KG1 (cell line): ENCODE results near the gene AGR2.
"Not testable (repeated sequence)": the region's sequence is repeated elsewhere in the genome, so short reads cannot be mapped to it uniquely, and the experiment has no call there.

ENCODE experiments used
- DNase-seq: peaks from one replicate; lab custom pipeline; 2025; lab: John Stamatoyannopoulos, UW

AGR2 gene

GRCh38 chr7:16804674-16805439, at the start of gene AGR2:
Gene AGR2, minus strand, starts transcription at chr7:16804999. Its CDS starts 3,203 bp downstream, at chr7:16801796.
- DNase-seq = no peak

- not testable (repeated sequence) for DNase-seq
Measured at GRCh38 chr7:16853189-16853588, 48.4 kb upstream of the AGR2 start.

GRCh38 chr7:16851829-16852228, 47.0 kb upstream of the AGR2 start:
- DNase-seq = peak; percentile 30

GRCh38 chr7:16850614-16851466, 46.0 kb upstream of the AGR2 start:
- no peak for DNase-seq

- no peak for DNase-seq
Measured at GRCh38 chr7:16849296-16850148, 44.7 kb upstream of the AGR2 start.

GRCh38 chr7:16847381-16847860, 42.6 kb upstream of the AGR2 start:
- no peak for DNase-seq

GRCh38 chr7:16846601-16847165, 41.9 kb upstream of the AGR2 start:
- no peak for DNase-seq

GRCh38 chr7:16845746-16846145, 40.9 kb upstream of the AGR2 start:
- no peak for DNase-seq

GRCh38 chr7:16841681-16842080, 36.9 kb upstream of the AGR2 start:
- no peak for DNase-seq

- DNase-seq = no peak
Measured at GRCh38 chr7:16840094-16840493, 35.3 kb upstream of the AGR2 start.

GRCh38 chr7:16839646-16840045, 34.8 kb upstream of the AGR2 start:
- no peak for DNase-seq

GRCh38 chr7:16838891-16839290, 34.1 kb upstream of the AGR2 start:
- no peak for DNase-seq

- DNase-seq = no peak
Measured at GRCh38 chr7:16838386-16838785, 33.6 kb upstream of the AGR2 start.

GRCh38 chr7:16836481-16836880, 31.7 kb upstream of the AGR2 start:
- no peak for DNase-seq

GRCh38 chr7:16833373-16833772, 28.6 kb upstream of the AGR2 start:
- DNase-seq = no peak

GRCh38 chr7:16826060-16826459, 21.3 kb upstream of the AGR2 start:
- no peak for DNase-seq

- DNase-seq = no peak
Measured at GRCh38 chr7:16822029-16822428, 17.2 kb upstream of the AGR2 start.

- DNase-seq = no peak
Measured at GRCh38 chr7:16818732-16819131, 13.9 kb upstream of the AGR2 start.

- DNase-seq = no peak
Measured at GRCh38 chr7:16817536-16817935, 12.7 kb upstream of the AGR2 start.

- peak; percentile 20 for DNase-seq
Measured at GRCh38 chr7:16816824-16817223, 12.0 kb upstream of the AGR2 start.

- DNase-seq = no peak
Measured at GRCh38 chr7:16815001-16815400, 10.2 kb upstream of the AGR2 start.

- no peak for DNase-seq
Measured at GRCh38 chr7:16813232-16813616, 8.4 kb upstream of the AGR2 start.
